ENCODE results near the gene SERPINA4. TPM values are rescaled to one million over a fixed set of nuclear protein-coding genes. Genes with fewer than 3 reads are reported as not detected.

Gene SERPINA4
- not detected in 2 replicates for total RNA-seq (2014; rRNA removed; shearing (Covaris generic))
- polyA plus RNA-seq (2015; cell fraction: cytosol; rRNA removed) = not detected in 2 replicates
- not detected in 2 replicates for polyA plus RNA-seq (2015; cell fraction: nucleus; rRNA removed)

- no peak for DNase-seq (ENCODE audit: low read depth)
These were observed at the start of gene SERPINA4 for GRCh38 chr14:94560751-94561655. TSS of gene SERPINA4 (plus strand) at chr14:94561442. CDS start at chr14:94563483, 2,041 bp downstream.

- no peak for DNase-seq (ENCODE audit: low read depth)
These were observed 46.9 kb upstream of the SERPINA4 start for GRCh38 chr14:94514351-94514750.

GRCh38 chr14:94515426-94515825 lies 45.8 kb upstream of the SERPINA4 start:
- no peak for DNase-seq (ENCODE audit: low read depth)

GRCh38 chr14:94515856-94516255 lies 45.4 kb upstream of the SERPINA4 start:
- DNase-seq (ENCODE audit: low read depth) = no peak

- no peak for DNase-seq (ENCODE audit: low read depth)
These were observed 44.0 kb upstream of the SERPINA4 start for GRCh38 chr14:94517248-94517640.

- no peak for DNase-seq (ENCODE audit: low read depth)
These were observed 43.5 kb upstream of the SERPINA4 start for GRCh38 chr14:94517641-94518257.

GRCh38 chr14:94521375-94522114 lies 39.7 kb upstream of the SERPINA4 start:
- DNase-seq (ENCODE audit: low read depth) = no peak

- DNase-seq (ENCODE audit: low read depth) = no peak
These were observed 39.0 kb upstream of the SERPINA4 start for GRCh38 chr14:94522115-94522724.

GRCh38 chr14:94523265-94523664 lies 38.0 kb upstream of the SERPINA4 start:
- DNase-seq (ENCODE audit: low read depth) = no peak

- DNase-seq (ENCODE audit: low read depth) = no peak
These were observed 37.1 kb upstream of the SERPINA4 start for GRCh38 chr14:94524093-94524492.

- no peak for DNase-seq (ENCODE audit: low read depth)
These were observed 30.1 kb upstream of the SERPINA4 start for GRCh38 chr14:94531187-94531586.

- DNase-seq (ENCODE audit: low read depth) = peak; percentile 43
These were observed 28.8 kb upstream of the SERPINA4 start for GRCh38 chr14:94532447-94532846.

- DNase-seq (ENCODE audit: low read depth) = no peak
These were observed 25.7 kb upstream of the SERPINA4 start for GRCh38 chr14:94535506-94535905.

- peak; percentile 45 for DNase-seq (ENCODE audit: low read depth)
These were observed 24.4 kb upstream of the SERPINA4 start for GRCh38 chr14:94536836-94537235.

GRCh38 chr14:94538070-94538740 lies 23.0 kb upstream of the SERPINA4 start:
- no peak for DNase-seq (ENCODE audit: low read depth)

GRCh38 chr14:94539181-94539580 lies 22.1 kb upstream of the SERPINA4 start:
- DNase-seq (ENCODE audit: low read depth) = no peak

GRCh38 chr14:94540031-94540794 lies 21.0 kb upstream of the SERPINA4 start:
- DNase-seq (ENCODE audit: low read depth) = no peak

GRCh38 chr14:94541234-94541975 lies 19.8 kb upstream of the SERPINA4 start:
- no peak for DNase-seq (ENCODE audit: low read depth)
